ENCODE results near the gene SBF2. TPM values are rescaled to one million over a fixed set of nuclear protein-coding genes. Genes with fewer than 3 reads are reported as not detected.

SBF2 gene
- total RNA-seq, 1 donor: 61.2 TPM

DNA sequence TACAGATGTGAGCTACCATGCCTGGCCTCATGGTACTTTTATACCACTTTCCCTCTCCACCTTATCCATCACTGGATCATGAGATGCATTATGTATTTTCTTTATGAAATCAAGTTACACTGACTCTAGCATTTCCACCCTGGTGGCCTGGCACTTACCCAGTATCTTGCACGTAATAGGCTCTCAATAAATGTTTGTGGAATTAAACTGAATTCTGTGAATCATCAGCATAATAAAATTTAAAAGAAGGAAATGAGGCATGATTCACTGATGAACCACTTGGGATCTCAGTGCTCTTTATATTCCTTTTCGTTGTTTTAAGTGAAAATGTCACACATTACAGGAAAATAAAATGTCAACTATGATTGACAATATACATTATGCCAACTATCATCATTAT, 35.9 kb upstream of the SBF2 start:
- peak; percentile 82 for DNase-seq (ENCODE audit: insufficient read length, low spot score, missing footprints)
- TF ChIP-seq, protein P1, sequence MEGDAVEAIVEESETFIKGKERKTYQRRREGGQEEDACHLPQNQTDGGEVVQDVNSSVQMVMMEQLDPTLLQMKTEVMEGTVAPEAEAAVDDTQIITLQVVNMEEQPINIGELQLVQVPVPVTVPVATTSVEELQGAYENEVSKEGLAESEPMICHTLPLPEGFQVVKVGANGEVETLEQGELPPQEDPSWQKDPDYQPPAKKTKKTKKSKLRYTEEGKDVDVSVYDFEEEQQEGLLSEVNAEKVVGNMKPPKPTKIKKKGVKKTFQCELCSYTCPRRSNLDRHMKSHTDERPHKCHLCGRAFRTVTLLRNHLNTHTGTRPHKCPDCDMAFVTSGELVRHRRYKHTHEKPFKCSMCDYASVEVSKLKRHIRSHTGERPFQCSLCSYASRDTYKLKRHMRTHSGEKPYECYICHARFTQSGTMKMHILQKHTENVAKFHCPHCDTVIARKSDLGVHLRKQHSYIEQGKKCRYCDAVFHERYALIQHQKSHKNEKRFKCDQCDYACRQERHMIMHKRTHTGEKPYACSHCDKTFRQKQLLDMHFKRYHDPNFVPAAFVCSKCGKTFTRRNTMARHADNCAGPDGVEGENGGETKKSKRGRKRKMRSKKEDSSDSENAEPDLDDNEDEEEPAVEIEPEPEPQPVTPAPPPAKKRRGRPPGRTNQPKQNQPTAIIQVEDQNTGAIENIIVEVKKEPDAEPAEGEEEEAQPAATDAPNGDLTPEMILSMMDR (IDR thresholded peaks at IDR 0.05; ENCODE audit: extremely low read depth, low read depth, low read length): no peak
- Histone ChIP-seq H4K20me1 (ENCODE audit: insufficient read depth, low read length) (no peaks in the 10 kb centered on the region), H3K36me3 (ENCODE audit: insufficient read depth, low read length) (no peaks in the 10 kb centered on the region), H3K79me2 (ENCODE audit: insufficient read depth, low read length) (no peaks in the 10 kb centered on the region), H3K9me3 (ENCODE audit: low read depth, low read length) (no peaks in the 10 kb centered on the region), H3K27me3 (ENCODE audit: insufficient read depth, low read length) (no peaks in the 10 kb centered on the region), H3K4me1 (ENCODE audit: insufficient read depth, low read length) (peaks cover 62% of the 10 kb centered on the region), H3K4me3 (ENCODE audit: insufficient read depth, low read length) (no peak overlapping the region), H2AFZ (ENCODE audit: low read length) (no peak overlapping the region), H3K4me2 (ENCODE audit: insufficient read depth, low read length) (no peak overlapping the region), H3K27ac (ENCODE audit: low read depth, low read length) (peak overlapping the region; percentile 92)

DNA sequence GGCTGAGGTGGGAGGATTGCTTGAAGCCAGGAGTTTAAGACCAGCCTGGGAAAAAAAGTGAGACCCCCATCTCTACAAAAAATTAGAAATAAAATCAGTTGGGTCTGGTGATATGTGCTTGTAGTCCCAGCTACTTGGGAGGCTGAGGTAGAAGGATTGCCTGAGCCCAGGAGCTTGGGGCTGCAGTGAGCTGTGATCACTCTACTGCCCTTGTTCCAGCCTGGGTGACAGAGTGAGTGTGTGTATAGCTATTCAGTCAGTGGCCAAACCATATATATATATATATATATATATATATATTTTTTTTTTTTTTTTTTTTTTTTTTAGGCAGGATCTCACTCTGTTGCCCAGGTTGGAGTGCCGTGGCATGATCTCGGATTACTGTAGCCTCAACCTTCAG, 35.3 kb upstream of the SBF2 start:
- H3K27ac ChIP-seq (ENCODE audit: low read depth, low read length): peak overlapping the region; percentile 92
- H3K4me2 ChIP-seq (ENCODE audit: insufficient read depth, low read length): no peak overlapping the region

DNA sequence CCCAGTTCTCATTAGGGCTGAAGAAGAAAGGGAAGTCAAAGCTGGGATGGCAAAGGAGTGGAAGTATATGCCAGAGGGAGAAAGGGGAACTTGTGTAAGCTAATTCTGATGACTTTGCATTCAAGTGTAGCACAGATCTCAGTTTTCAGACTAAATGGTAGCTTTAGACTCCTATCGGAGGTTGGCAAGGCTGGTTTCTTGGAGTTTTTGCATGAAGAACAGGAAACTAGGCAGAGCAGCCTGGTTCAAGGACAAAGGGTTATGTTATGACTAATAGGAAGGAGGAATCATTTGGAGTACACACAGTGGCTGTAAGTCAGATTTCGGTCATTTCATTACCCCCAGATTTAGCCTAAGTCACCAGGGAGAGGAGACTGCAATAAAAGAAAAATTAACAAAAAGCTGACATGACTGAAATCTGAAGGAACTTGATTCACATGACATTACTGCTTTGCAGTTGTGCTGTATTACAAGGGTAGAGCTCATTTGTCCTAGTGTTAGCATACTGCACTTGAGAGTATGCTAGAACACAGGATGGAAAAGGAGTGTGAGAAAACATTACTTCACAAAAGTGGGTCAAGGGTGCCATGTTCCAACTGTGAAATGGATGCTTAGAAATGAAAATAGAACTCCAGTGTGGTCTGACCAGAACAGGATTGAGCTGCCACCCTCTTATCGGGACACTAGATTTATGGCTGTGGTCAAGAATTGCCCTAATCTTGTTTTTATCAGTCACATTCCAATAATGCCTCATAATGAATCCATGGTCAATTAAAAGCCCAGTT, 34.5 kb upstream of the SBF2 start:
- peak overlapping the region; percentile 41 for H3K4me2 ChIP-seq (ENCODE audit: insufficient read depth, low read length)
- peaks cover 76% of the 10 kb centered on the region for H3K4me1 ChIP-seq (ENCODE audit: insufficient read depth, low read length)
- no peaks in the 10 kb centered on the region for H4K20me1 ChIP-seq (ENCODE audit: insufficient read depth, low read length)
- DNase-seq (ENCODE audit: insufficient read length, low spot score, missing footprints): no peak
- H3K27me3 ChIP-seq (ENCODE audit: insufficient read depth, low read length): no peaks in the 10 kb centered on the region
- TF ChIP-seq, protein P1 (IDR thresholded peaks at IDR 0.05; ENCODE audit: extremely low read depth, low read depth, low read length): no peak
- no peak overlapping the region for H2AFZ ChIP-seq (ENCODE audit: low read length)
- H3K4me3 ChIP-seq (ENCODE audit: insufficient read depth, low read length): no peak overlapping the region
- no peaks in the 10 kb centered on the region for H3K79me2 ChIP-seq (ENCODE audit: insufficient read depth, low read length)
- H3K27ac ChIP-seq (ENCODE audit: low read depth, low read length): peak overlapping the region; percentile 92
- H3K9me3 ChIP-seq (ENCODE audit: low read depth, low read length): no peaks in the 10 kb centered on the region
- H3K36me3 ChIP-seq (ENCODE audit: insufficient read depth, low read length): no peaks in the 10 kb centered on the region

More for the DNA sequence above, 35.3 kb upstream of the SBF2 start:
- Histone ChIP-seq H2AFZ (ENCODE audit: low read length) (no peak overlapping the region), H3K9me3 (ENCODE audit: low read depth, low read length) (no peaks in the 10 kb centered on the region), H3K4me3 (ENCODE audit: insufficient read depth, low read length) (no peak overlapping the region), H3K27me3 (ENCODE audit: insufficient read depth, low read length) (no peaks in the 10 kb centered on the region), H3K79me2 (ENCODE audit: insufficient read depth, low read length) (no peaks in the 10 kb centered on the region), H3K4me1 (ENCODE audit: insufficient read depth, low read length) (peaks cover 67% of the 10 kb centered on the region), H3K36me3 (ENCODE audit: insufficient read depth, low read length) (no peaks in the 10 kb centered on the region), H4K20me1 (ENCODE audit: insufficient read depth, low read length) (no peaks in the 10 kb centered on the region)
- TF ChIP-seq, protein P1 (IDR thresholded peaks at IDR 0.05; ENCODE audit: extremely low read depth, low read depth, low read length): no peak
- DNase-seq (ENCODE audit: insufficient read length, low spot score, missing footprints): no peak

DNA sequence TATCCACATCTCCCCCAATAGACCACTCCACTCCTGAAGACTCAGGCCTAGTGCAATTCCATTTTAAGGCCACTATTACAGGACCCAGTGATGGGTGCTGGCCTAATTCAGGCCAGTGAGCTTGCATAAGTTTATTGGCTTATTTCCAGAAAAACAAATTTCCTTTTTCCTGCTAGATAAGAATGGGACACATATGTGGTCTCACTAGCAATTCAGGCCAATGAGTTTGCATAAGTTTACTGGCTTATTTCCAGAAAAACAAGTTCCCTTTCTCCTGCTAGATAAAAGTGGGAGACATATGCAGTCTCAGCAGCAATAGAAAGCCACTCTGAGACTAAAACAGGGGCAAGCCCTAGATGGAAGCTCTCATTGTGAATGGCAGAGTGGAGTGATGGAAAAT, 33.2 kb upstream of the SBF2 start:
- Histone ChIP-seq H3K27ac (ENCODE audit: low read depth, low read length) (peak overlapping the region; percentile 92), H3K4me2 (ENCODE audit: insufficient read depth, low read length) (no peak overlapping the region), H3K27me3 (ENCODE audit: insufficient read depth, low read length) (no peaks in the 10 kb centered on the region), H4K20me1 (ENCODE audit: insufficient read depth, low read length) (no peaks in the 10 kb centered on the region), H2AFZ (ENCODE audit: low read length) (no peak overlapping the region), H3K9me3 (ENCODE audit: low read depth, low read length) (no peaks in the 10 kb centered on the region), H3K36me3 (ENCODE audit: insufficient read depth, low read length) (no peaks in the 10 kb centered on the region), H3K4me3 (ENCODE audit: insufficient read depth, low read length) (no peak overlapping the region), H3K79me2 (ENCODE audit: insufficient read depth, low read length) (no peaks in the 10 kb centered on the region), H3K4me1 (ENCODE audit: insufficient read depth, low read length) (peaks cover 87% of the 10 kb centered on the region)
- TF ChIP-seq, protein P1 (IDR thresholded peaks at IDR 0.05; ENCODE audit: extremely low read depth, low read depth, low read length): no peak
- no peak for DNase-seq (ENCODE audit: insufficient read length, low spot score, missing footprints)

Measured in osteoblast (primary cell).